Nephron (organoid): ENCODE data around the gene DIAPH3.

Experiments
- H3K27ac Mint-ChIP-seq, 3 experiments: 2 replicates each; pipeline ENCODE4 v1.8.0; 2020; ENCODE audit warnings: mixed read lengths in 3 of 3, mild to moderate bottlenecking in 2 of 3, moderate library complexity in 1 of 3
- H3K27me3 Mint-ChIP-seq: 2 replicates; pipeline ENCODE4 v1.8.0; 2021; ENCODE audit warnings: low read depth, mild to moderate bottlenecking, moderate library complexity, mixed read lengths
- H3K36me3 Mint-ChIP-seq: 2 replicates; pipeline ENCODE4 v1.8.0; 2020; ENCODE audit warnings: low read depth, mixed read lengths
- H3K4me1 Mint-ChIP-seq: 2 replicates; pipeline ENCODE4 v1.8.0; 2020; ENCODE audit warnings: mixed read lengths
- H3K4me3 Mint-ChIP-seq, 3 experiments: 2 replicates each; pipeline ENCODE4 v1.8.0; 2020; ENCODE audit warnings: mild to moderate bottlenecking in 3 of 3, mixed read lengths in 3 of 3, moderate library complexity in 2 of 3
- H3K9me3 Mint-ChIP-seq: 2 replicates; pipeline ENCODE4 v1.8.0; 2020; ENCODE audit warnings: mixed read lengths
- TF ChIP-seq, protein P1 (sequence below), 3 experiments: fragments of 200-600 bp; sonication (generic); IDR thresholded peaks; one replicate each; pipeline ENCODE4 v1.5.0; 2021; ENCODE audit warnings: antibody characterized with exemption in 3 of 3; ENCODE audit not compliant: unreplicated experiment in 3 of 3

Gene DIAPH3

DNA sequence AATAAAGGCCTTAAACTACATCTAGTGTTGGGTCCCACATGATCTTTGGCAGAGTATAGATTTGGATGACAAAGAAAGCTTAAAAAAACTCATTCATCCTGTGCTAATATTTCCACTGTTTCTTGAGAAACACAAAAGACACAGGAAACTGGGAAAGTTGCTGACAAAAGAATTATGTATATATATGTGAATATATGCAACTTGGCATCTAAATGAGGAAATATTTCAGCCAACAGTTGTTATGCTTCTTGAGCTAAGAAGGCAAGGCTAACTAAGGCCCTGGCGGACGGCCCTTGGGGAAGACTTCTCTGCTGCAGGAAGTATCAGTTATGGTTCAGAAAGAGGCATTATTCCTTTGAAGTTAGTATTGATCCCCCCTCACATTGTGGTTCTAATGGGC, 491.8 kb downstream of the DIAPH3 start:
- peak overlapping the region; percentile 80 to 91 (median 88) for H3K27ac Mint-ChIP-seq
- TF ChIP-seq, protein P1, sequence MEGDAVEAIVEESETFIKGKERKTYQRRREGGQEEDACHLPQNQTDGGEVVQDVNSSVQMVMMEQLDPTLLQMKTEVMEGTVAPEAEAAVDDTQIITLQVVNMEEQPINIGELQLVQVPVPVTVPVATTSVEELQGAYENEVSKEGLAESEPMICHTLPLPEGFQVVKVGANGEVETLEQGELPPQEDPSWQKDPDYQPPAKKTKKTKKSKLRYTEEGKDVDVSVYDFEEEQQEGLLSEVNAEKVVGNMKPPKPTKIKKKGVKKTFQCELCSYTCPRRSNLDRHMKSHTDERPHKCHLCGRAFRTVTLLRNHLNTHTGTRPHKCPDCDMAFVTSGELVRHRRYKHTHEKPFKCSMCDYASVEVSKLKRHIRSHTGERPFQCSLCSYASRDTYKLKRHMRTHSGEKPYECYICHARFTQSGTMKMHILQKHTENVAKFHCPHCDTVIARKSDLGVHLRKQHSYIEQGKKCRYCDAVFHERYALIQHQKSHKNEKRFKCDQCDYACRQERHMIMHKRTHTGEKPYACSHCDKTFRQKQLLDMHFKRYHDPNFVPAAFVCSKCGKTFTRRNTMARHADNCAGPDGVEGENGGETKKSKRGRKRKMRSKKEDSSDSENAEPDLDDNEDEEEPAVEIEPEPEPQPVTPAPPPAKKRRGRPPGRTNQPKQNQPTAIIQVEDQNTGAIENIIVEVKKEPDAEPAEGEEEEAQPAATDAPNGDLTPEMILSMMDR (IDR thresholded peaks at IDR 0.05; ENCODE audit: unreplicated experiment in 3 of 3): no peak

DNA sequence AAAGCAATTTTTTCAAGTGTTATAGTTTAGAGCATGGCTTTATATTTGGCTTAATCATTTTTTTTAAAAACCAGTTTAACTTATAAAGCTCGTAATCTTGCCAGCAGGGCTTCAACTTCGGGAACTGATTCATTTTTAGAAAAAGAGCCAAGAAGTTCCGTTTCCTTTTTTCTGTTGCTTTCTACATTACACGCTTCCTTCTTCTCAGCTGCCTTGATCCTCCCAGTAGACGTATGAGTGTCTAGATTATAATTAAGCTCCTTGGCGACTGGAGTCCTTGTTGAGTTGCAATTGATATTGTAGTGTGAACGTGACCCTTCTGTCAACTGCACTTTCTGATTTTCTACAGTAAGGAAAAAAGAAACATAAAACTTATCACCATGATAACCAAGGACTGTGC, 497.2 kb downstream of the DIAPH3 start:
- Mint-ChIP-seq H3K27ac (peak overlapping the region; percentile 20 to 74 (median 64)), H3K27me3 (no peaks in the 10 kb centered on the region)
- TF ChIP-seq, protein P1 (IDR thresholded peaks at IDR 0.05; ENCODE audit: unreplicated experiment in 3 of 3): no peak

More for the DNA sequence above, 491.8 kb downstream of the DIAPH3 start:
- H3K4me1 Mint-ChIP-seq: peaks cover 34% of the 10 kb centered on the region
- no peaks in the 10 kb centered on the region for H3K9me3 Mint-ChIP-seq
- no peaks in the 10 kb centered on the region for H3K36me3 Mint-ChIP-seq
- no peak overlapping the region for H3K4me3 Mint-ChIP-seq
- H3K27me3 Mint-ChIP-seq: no peaks in the 10 kb centered on the region

DNA sequence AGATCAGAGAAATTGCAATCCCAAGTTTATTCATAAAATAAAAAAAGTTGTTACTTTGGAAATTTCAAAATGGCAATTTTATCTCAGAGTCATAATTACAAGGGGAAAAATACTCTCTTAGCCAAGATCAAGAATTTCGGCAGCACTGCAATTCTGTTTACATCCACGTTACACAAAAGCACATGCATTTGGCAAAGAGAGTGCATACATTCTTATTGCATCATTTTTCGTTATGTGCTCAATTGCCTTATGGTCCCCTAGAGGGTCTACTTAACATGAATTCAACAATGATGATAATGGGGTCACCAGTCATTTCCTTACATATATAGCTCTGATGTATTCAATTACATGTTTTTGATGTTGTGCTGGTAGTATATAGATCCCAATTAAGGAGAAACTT, 498.0 kb downstream of the DIAPH3 start:
- Mint-ChIP-seq H3K4me1 (peaks cover 43% of the 10 kb centered on the region), H3K27ac (peak overlapping the region; percentile 20 to 89 (median 40)), H3K27me3 (no peaks in the 10 kb centered on the region), H3K36me3 (peaks cover 15% of the 10 kb centered on the region), H3K4me3 (no peak overlapping the region), H3K9me3 (no peaks in the 10 kb centered on the region)
- TF ChIP-seq, protein P1 (IDR thresholded peaks at IDR 0.05; ENCODE audit: unreplicated experiment in 3 of 3): no peak

More for the DNA sequence above, 497.2 kb downstream of the DIAPH3 start:
- Mint-ChIP-seq H3K9me3 (no peaks in the 10 kb centered on the region), H3K4me1 (peaks cover 43% of the 10 kb centered on the region), H3K36me3 (peaks cover 15% of the 10 kb centered on the region), H3K4me3 (peak overlapping the region in 1 of 3 experiments; percentile 4)

DNA sequence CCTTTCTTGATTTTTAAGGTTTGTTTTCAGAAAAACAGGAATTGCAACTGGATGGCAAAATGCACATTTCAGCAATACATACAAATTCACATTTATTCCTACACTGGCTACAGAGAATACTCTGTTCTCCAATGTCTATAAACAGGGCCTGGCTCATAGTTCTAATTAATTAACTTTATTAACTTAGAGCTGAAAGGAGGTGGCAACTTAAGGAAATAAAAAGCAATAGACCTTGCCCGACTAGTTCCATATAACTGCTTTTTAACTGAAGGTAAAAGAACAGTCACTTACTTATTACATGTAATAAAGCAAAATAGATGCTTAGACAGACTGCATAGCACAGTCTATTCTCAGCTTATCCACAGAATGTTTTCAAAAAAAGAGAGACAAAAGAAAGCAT, 498.5 kb downstream of the DIAPH3 start:
- H3K27ac Mint-ChIP-seq: peak overlapping the region; percentile 20 to 89 (median 51)
- TF ChIP-seq, protein P1 (IDR thresholded peaks at IDR 0.05; ENCODE audit: unreplicated experiment in 3 of 3): no peak

DNA sequence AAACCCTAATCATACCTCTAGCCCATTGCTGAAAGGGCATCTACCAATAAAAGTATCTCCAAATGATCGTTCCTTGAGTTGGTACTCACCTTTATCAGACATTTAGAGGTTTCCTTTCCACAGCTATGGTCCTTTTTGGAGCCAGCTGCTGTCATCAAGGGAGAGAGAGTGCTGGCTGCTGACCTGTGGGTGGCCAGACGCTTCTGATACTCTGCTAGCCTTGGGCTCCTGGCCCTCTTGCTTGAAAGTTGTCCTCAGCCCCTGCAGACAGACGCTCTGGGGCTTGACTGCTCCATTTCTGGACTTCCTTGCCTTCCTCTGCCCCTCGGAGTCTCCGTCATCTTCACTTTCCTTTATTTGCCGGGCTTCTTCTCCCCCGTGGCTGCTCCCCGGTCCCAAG, 499.1 kb downstream of the DIAPH3 start:
- Mint-ChIP-seq H3K4me1 (peaks cover 46% of the 10 kb centered on the region), H3K27me3 (no peaks in the 10 kb centered on the region), H3K36me3 (peaks cover 15% of the 10 kb centered on the region), H3K9me3 (no peaks in the 10 kb centered on the region), H3K27ac (peak overlapping the region; percentile 20 to 89 (median 51)), H3K4me3 (no peak overlapping the region)
- TF ChIP-seq, protein P1 (IDR thresholded peaks at IDR 0.05; ENCODE audit: unreplicated experiment in 3 of 3): no peak

More for the DNA sequence above, 498.5 kb downstream of the DIAPH3 start:
- Mint-ChIP-seq H3K4me3 (no peak overlapping the region), H3K9me3 (no peaks in the 10 kb centered on the region), H3K4me1 (peaks cover 48% of the 10 kb centered on the region), H3K36me3 (peaks cover 15% of the 10 kb centered on the region), H3K27me3 (no peaks in the 10 kb centered on the region)

DNA sequence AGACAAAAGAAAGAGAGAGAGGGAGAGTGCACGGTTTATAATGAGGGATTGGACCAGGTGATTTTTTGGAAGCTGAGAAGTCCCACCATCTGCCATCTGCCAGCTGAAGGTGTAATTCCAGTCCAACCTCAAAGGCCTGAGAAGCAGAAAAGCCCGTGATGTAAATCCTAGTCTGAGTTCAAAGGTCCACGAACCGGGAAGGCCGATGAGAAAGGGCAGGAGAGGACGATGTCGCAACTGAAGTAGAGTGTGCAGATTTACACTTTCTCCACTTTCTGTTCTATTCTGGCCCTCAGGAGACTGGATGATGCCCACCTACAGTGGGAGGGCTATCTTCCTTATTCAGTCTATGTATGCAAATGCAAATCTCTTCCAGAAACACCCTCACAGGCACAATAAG, 500.0 kb downstream of the DIAPH3 start:
- Mint-ChIP-seq H3K27ac (peak overlapping the region in 1 of 3 experiments; percentile 79), H3K9me3 (no peaks in the 10 kb centered on the region)

More for the DNA sequence above, 500.0 kb downstream of the DIAPH3 start:
- TF ChIP-seq, protein P1 (IDR thresholded peaks at IDR 0.05; ENCODE audit: unreplicated experiment in 3 of 3): no peak
- Mint-ChIP-seq H3K36me3 (peaks cover 15% of the 10 kb centered on the region), H3K4me3 (no peak overlapping the region), H3K27me3 (no peaks in the 10 kb centered on the region), H3K4me1 (peaks cover 52% of the 10 kb centered on the region)
